Epithelial cell of esophagus (primary cell): ENCODE measurements around the gene ATXN10.

Experiments used
- DNase-seq: peaks from one replicate; pipeline ENCODE4 v3.0.0; 2010; ENCODE audit warnings: low read depth
- H3K4me3 ChIP-seq: 2 replicates; pipeline ENCODE4 v1.5.1; 2011; ENCODE audit warnings: mild to moderate bottlenecking, low read length, control low read depth
- TF ChIP-seq, protein P1 (sequence below): IDR thresholded peaks from 2 replicates; pipeline ENCODE4 v1.5.1; 2011; ENCODE audit warnings: low read depth, mild to moderate bottlenecking, low read length, control low read depth, inconsistent platforms; ENCODE audit not compliant: insufficient read depth; ENCODE audit errors: missing control alignments

The ATXN10 gene

DNA sequence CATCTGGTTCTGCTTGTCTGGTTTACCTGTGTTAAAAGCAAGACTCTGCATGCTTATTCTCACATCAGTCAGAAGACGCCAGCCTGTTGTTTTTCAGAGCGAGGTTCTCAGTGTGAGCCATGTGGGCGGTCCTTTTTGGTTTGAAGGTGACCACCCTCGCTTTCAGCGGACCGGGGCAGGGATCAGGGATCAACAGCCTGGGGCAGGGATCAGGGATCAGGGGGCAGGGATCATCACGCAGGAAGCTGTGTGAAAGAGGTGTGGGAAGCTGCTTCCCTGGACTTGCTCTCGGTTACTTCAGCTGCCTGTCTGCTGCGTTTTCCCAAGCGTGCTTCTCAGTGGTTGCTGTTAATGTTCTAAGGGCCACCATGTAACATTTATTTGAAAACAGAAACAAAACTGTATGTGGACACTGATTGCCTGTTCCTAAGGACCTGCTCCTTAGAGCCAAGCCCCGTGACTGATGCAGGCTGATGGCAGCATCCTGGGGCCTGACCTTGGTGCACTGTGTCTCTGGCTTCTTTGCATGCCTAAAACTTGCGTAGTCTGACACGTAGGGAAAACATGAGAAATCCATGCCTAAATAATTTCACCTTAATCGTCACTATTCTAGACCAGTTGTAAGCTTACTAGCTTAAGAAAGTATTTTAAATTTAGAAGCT is 146.9 kb downstream of the ATXN10 start:
- no peak overlapping the region for H3K4me3 ChIP-seq
- TF ChIP-seq, protein P1, sequence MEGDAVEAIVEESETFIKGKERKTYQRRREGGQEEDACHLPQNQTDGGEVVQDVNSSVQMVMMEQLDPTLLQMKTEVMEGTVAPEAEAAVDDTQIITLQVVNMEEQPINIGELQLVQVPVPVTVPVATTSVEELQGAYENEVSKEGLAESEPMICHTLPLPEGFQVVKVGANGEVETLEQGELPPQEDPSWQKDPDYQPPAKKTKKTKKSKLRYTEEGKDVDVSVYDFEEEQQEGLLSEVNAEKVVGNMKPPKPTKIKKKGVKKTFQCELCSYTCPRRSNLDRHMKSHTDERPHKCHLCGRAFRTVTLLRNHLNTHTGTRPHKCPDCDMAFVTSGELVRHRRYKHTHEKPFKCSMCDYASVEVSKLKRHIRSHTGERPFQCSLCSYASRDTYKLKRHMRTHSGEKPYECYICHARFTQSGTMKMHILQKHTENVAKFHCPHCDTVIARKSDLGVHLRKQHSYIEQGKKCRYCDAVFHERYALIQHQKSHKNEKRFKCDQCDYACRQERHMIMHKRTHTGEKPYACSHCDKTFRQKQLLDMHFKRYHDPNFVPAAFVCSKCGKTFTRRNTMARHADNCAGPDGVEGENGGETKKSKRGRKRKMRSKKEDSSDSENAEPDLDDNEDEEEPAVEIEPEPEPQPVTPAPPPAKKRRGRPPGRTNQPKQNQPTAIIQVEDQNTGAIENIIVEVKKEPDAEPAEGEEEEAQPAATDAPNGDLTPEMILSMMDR, result no peak
- no peak for DNase-seq

DNA sequence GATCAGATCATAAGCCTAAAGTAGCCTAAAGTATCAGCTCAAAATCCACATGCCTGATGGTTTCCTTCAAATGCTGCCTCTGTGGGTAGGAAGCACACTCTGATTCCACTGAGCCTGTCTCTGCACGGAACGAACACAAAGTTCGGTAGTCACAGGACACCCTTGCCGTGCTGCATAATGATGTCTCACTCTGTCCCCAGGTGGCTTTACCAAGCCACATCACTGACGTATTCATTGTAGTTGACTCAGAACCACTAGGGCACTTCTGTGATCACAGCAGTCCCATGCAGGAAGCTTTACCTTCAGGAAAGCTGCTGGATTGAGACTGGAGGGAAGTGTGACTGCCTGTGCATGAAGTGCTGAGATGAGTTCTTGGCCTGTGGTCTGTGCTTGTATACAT is 147.7 kb downstream of the ATXN10 start:
- no peak for DNase-seq

DNA sequence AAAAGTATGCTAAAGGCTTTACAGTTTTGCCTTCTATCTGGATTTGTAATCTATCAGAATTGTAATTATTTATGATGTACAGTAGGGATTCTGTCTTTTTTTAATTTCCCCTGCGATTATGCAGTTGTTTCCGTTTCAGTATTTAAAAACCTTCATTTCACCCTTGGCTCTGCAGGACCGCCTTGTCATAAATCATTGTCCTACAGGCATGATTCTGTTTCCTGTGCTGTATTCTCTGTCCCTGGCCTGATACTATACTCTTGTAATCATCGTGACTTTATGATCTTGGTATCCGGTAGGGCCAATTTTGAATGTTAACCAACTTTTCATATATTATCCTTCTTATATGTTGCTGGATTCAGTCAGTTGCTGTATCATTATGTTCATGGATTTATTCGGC is 151.7 kb downstream of the ATXN10 start:
- H3K4me3 ChIP-seq, result no peak overlapping the region
- TF ChIP-seq, protein P1, result no peak
- DNase-seq, result no peak

More for the DNA sequence above, 147.7 kb downstream of the ATXN10 start:
- TF ChIP-seq, protein P1, result no peak
- no peak overlapping the region for H3K4me3 ChIP-seq

- TF ChIP-seq, protein P1, result no peak
- no peak overlapping the region for H3K4me3 ChIP-seq
Measured at GRCh38 chr22:45826520-45826919, 154.9 kb downstream of the ATXN10 start.

GRCh38 chr22:45828841-45829240 is 157.2 kb downstream of the ATXN10 start:
- TF ChIP-seq, protein P1, result no peak
- no peak for DNase-seq

More at GRCh38 chr22:45826520-45826919, 154.9 kb downstream of the ATXN10 start:
- no peak for DNase-seq

GRCh38 chr22:45830531-45831245 is 159.1 kb downstream of the ATXN10 start:
- peak; percentile 76 for DNase-seq
- H3K4me3 ChIP-seq, result no peak overlapping the region
- TF ChIP-seq, protein P1, result no peak

More at GRCh38 chr22:45828841-45829240, 157.2 kb downstream of the ATXN10 start:
- H3K4me3 ChIP-seq, result no peak overlapping the region
